ENCODE results near the gene KCNK6.

KCNK6 gene

GRCh38 chr19:38371081-38371480 is 51.4 kb downstream of the KCNK6 start:
- H3K36me3 ChIP-seq: peaks cover 6% of the 10 kb centered on the region
- H3K4me3 ChIP-seq (ENCODE audit: low read depth, low read length): no peak overlapping the region
- TF ChIP-seq CTCF (IDR thresholded peaks at IDR 0.05; ENCODE audit: low read depth, low read length): no peak
- no peak overlapping the region for H3K27ac ChIP-seq
- no peaks in the 10 kb centered on the region for H3K27me3 ChIP-seq (ENCODE audit: insufficient read depth, low read depth, severe bottlenecking)
- DNase-seq: no peak
- no peaks in the 10 kb centered on the region for H3K9me3 ChIP-seq (ENCODE audit: severe bottlenecking)

GRCh38 chr19:38373907-38374331 is 54.3 kb downstream of the KCNK6 start:
- TF ChIP-seq CTCF (IDR thresholded peaks at IDR 0.05; ENCODE audit: low read depth, low read length): no peak
- Histone ChIP-seq H3K9me3 (ENCODE audit: severe bottlenecking) (no peaks in the 10 kb centered on the region), H3K27me3 (ENCODE audit: insufficient read depth, low read depth, severe bottlenecking) (no peaks in the 10 kb centered on the region), H3K36me3 (peaks cover 29% of the 10 kb centered on the region), H3K27ac (peak overlapping the region; percentile 78), H3K4me3 (ENCODE audit: low read depth, low read length) (peak overlapping the region; percentile 43)
- no peak for DNase-seq

- peak; percentile 99 for DNase-seq
- peak within 1 kb of the TSS; percentile 92 for H3K27ac ChIP-seq
- no peaks in the 10 kb centered on the region for H3K9me3 ChIP-seq (ENCODE audit: severe bottlenecking)
- peaks cover 35% of the 10 kb centered on the region for H3K36me3 ChIP-seq
- TF ChIP-seq CTCF (IDR thresholded peaks at IDR 0.05; ENCODE audit: low read depth, low read length): peak; percentile 23; the same call in 1 of the 2 replicates
- peak within 1 kb of the TSS; percentile 73 for H3K4me3 ChIP-seq (ENCODE audit: low read depth, low read length)
- H3K27me3 ChIP-seq (ENCODE audit: insufficient read depth, low read depth, severe bottlenecking): no peaks in the 10 kb centered on the region
These were observed 54.9 kb downstream of the KCNK6 start, which contains the start of gene PSMD8 for GRCh38 chr19:38374332-38375097. Gene PSMD8 (plus strand): TSS chr19:38374571. CDS start chr19:38374602, 31 bp downstream.

DNA sequence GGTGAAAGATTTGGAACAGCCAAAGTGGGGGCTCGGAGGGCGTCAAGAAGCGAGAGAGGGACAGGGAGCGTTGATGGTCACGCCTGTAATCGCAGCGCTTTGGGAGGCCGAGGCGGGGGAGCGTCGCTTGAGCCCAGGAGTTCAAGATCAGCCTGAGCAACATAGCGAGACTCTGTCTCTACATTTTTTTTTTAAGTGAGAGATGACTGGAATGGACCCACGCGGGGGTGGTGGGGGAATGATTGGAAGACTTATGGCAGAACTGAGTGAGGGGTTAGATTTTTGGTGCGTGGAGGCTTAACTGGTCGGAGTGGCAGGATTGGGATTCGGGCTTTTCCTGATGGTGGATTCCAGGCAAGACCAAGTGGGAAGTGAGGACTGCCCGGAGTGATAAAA is 55.5 kb downstream of the KCNK6 start:
- Histone ChIP-seq H3K9me3 (ENCODE audit: severe bottlenecking) (no peaks in the 10 kb centered on the region), H3K27me3 (ENCODE audit: insufficient read depth, low read depth, severe bottlenecking) (no peaks in the 10 kb centered on the region), H3K4me3 (ENCODE audit: low read depth, low read length) (peak overlapping the region; percentile 73), H3K36me3 (peaks cover 39% of the 10 kb centered on the region), H3K27ac (peak overlapping the region; percentile 92)
- DNase-seq: no peak
- no peak for TF ChIP-seq CTCF (IDR thresholded peaks at IDR 0.05; ENCODE audit: low read depth, low read length)

DNA sequence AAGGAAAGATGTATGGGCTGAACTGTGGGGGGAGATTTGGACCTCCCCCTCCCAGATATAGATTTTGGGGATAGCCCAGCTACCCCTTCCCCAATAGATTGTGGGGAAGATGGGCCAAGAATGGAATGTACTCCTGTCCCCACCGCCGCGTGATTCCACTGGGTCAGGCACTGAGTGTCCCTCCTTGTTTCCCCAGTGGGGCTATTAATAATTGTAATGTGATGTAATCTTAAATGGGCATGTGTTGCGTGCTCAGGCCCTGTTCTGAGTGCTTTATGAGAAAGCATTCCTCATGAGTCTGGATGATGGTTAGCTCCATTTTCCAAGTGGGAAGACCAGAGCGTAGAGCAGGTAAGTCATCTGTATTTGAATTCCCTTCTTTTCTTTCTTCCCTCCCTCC is 56.1 kb downstream of the KCNK6 start:
- H3K9me3 ChIP-seq (ENCODE audit: severe bottlenecking): no peaks in the 10 kb centered on the region
- H3K27ac ChIP-seq: peak overlapping the region; percentile 92
- DNase-seq: no peak
- peaks cover 43% of the 10 kb centered on the region for H3K36me3 ChIP-seq
- H3K4me3 ChIP-seq (ENCODE audit: low read depth, low read length): peak overlapping the region; percentile 73
- H3K27me3 ChIP-seq (ENCODE audit: insufficient read depth, low read depth, severe bottlenecking): no peaks in the 10 kb centered on the region
- no peak for TF ChIP-seq CTCF (IDR thresholded peaks at IDR 0.05; ENCODE audit: low read depth, low read length)

Data from WERI-Rb-1 (cell line).